ENCODE measurements around the gene CLDN4.

DNA sequence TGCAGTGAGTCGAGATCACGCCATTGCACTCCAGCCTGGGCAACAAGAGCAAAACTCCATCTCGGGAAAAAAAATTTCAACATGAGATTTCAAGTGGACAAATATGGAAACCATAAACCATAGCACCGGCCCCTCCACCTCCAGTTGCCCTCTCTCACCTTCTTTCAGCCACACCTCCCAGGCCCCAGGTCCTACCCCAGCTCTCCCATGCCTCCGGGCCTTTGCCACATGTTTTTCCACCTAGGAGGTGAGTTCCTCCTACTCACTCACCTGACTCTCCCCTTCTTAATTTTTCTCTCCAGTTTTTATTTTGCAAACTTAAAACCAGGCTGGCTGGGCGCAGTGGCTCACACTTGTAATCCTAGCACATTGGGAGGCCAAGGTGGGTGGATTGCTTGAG lies 13.7 kb upstream of the CLDN4 start:
- TF ChIP-seq, protein P1, sequence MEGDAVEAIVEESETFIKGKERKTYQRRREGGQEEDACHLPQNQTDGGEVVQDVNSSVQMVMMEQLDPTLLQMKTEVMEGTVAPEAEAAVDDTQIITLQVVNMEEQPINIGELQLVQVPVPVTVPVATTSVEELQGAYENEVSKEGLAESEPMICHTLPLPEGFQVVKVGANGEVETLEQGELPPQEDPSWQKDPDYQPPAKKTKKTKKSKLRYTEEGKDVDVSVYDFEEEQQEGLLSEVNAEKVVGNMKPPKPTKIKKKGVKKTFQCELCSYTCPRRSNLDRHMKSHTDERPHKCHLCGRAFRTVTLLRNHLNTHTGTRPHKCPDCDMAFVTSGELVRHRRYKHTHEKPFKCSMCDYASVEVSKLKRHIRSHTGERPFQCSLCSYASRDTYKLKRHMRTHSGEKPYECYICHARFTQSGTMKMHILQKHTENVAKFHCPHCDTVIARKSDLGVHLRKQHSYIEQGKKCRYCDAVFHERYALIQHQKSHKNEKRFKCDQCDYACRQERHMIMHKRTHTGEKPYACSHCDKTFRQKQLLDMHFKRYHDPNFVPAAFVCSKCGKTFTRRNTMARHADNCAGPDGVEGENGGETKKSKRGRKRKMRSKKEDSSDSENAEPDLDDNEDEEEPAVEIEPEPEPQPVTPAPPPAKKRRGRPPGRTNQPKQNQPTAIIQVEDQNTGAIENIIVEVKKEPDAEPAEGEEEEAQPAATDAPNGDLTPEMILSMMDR (IDR thresholded peaks at IDR 0.05; ENCODE audit: low read depth, low read length, poor library complexity, severe bottlenecking): no peak
- TF ChIP-seq EZH2phosphoT487 (IDR thresholded peaks at IDR 0.05; ENCODE audit: borderline replicate concordance, low read length): no peak

Measured in DOHH2 (cell line).